H9 (cell line): Measurements from ENCODE around the gene PRPS2. TPM values are rescaled to one million over a fixed set of nuclear protein-coding genes. Genes with fewer than 3 reads are reported as not detected.

Experiments
- DNase-seq: peaks from one replicate; pipeline ENCODE4 v3.0.0-alpha.2; 2017
- H2AFZ ChIP-seq: one replicate; pipeline ENCODE4 v1.6.1; 2013; ENCODE audit warnings: mild to moderate bottlenecking, low read length, control low read depth, moderate library complexity
- H2AK5ac ChIP-seq: 2 replicates; pipeline ENCODE4 v1.6.1; 2013; ENCODE audit warnings: low read length, control low read depth, mixed read lengths; ENCODE audit not compliant: insufficient read length
- H2BK120ac ChIP-seq: one replicate; pipeline ENCODE4 v1.6.1; 2013; ENCODE audit warnings: low read depth, mild to moderate bottlenecking, low read length, control low read depth, inconsistent platforms; ENCODE audit not compliant: poor library complexity, severe bottlenecking
- H2BK12ac ChIP-seq: 2 replicates; pipeline ENCODE4 v1.6.1; 2013; ENCODE audit warnings: low read length, control low read depth, mixed read lengths, low read depth; ENCODE audit not compliant: insufficient read length
- H2BK15ac ChIP-seq: 2 replicates; pipeline ENCODE4 v1.6.1; 2013; ENCODE audit warnings: low read depth, low read length, control low read depth
- H2BK20ac ChIP-seq: one replicate; pipeline ENCODE4 v1.6.1; 2013; ENCODE audit warnings: low read depth, mild to moderate bottlenecking, low read length, control low read depth, inconsistent platforms; ENCODE audit not compliant: poor library complexity, severe bottlenecking
- H2BK5ac ChIP-seq: 2 replicates; pipeline ENCODE4 v1.6.1; 2013; ENCODE audit warnings: low read length, control low read depth, mixed read lengths; ENCODE audit not compliant: insufficient read length
- H3K14ac ChIP-seq: 2 replicates; pipeline ENCODE4 v1.6.1; 2013; ENCODE audit warnings: low read length, control low read depth; ENCODE audit not compliant: insufficient read depth
- H3K18ac ChIP-seq: 2 replicates; pipeline ENCODE4 v1.6.1; 2013; ENCODE audit warnings: low read depth, mild to moderate bottlenecking, mixed read lengths, low read length, control low read depth; ENCODE audit not compliant: insufficient read length
- H3K23ac ChIP-seq: 2 replicates; pipeline ENCODE4 v1.6.1; 2013; ENCODE audit warnings: low read length, control low read depth, mixed read lengths, low read depth; ENCODE audit not compliant: insufficient read length
- H3K23me2 ChIP-seq: 2 replicates; pipeline ENCODE4 v1.6.1; 2013; ENCODE audit warnings: low read depth, mild to moderate bottlenecking, mixed read lengths, low read length, control low read depth; ENCODE audit not compliant: insufficient read length, poor library complexity, severe bottlenecking
- H3K27ac ChIP-seq: 2 replicates; pipeline ENCODE4 v1.5.1; 2013; ENCODE audit warnings: low read length, control low read depth, mixed read lengths, low read depth; ENCODE audit not compliant: insufficient read length
- H3K27me3 ChIP-seq: 2 replicates; pipeline ENCODE4 v1.6.1; 2013; ENCODE audit warnings: low read length, control low read depth, inconsistent platforms; ENCODE audit not compliant: insufficient read depth
- H3K4ac ChIP-seq: 2 replicates; pipeline ENCODE4 v1.6.1; 2013; ENCODE audit warnings: low read depth, mild to moderate bottlenecking, control low read depth, inconsistent platforms, low read length, moderate library complexity
- H3K4me1 ChIP-seq: 2 replicates; pipeline ENCODE4 v1.6.1; 2013; ENCODE audit warnings: low read length, control low read depth, inconsistent platforms; ENCODE audit not compliant: insufficient read depth
- H3K4me2 ChIP-seq: 2 replicates; pipeline ENCODE4 v1.6.1; 2013; ENCODE audit warnings: low read length, control low read depth, mixed read lengths; ENCODE audit not compliant: insufficient read length, insufficient read depth
- H3K56ac ChIP-seq: 2 replicates; pipeline ENCODE4 v1.6.1; 2013; ENCODE audit warnings: low read depth, mild to moderate bottlenecking, mixed read lengths, low read length, control low read depth; ENCODE audit not compliant: insufficient read length
- H3K79me1 ChIP-seq: 2 replicates; pipeline ENCODE4 v1.6.1; 2013; ENCODE audit warnings: low read depth, mild to moderate bottlenecking, moderate library complexity, low read length, control low read depth, inconsistent platforms; ENCODE audit not compliant: insufficient read depth, poor library complexity, severe bottlenecking
- H3K79me2 ChIP-seq: 2 replicates; pipeline ENCODE4 v1.6.1; 2013; ENCODE audit warnings: low read length, control low read depth, inconsistent platforms; ENCODE audit not compliant: insufficient read depth
- H3K9ac ChIP-seq: 2 replicates; pipeline ENCODE4 v1.6.1; 2013; ENCODE audit warnings: low read length, control low read depth, mixed read lengths; ENCODE audit not compliant: insufficient read length; ENCODE audit errors: extremely low read depth
- H3K9me3 ChIP-seq: one replicate; pipeline ENCODE4 v1.6.1; 2013; ENCODE audit warnings: low read depth, low read length, inconsistent platforms; ENCODE audit not compliant: control insufficient read depth
- H3T11ph ChIP-seq: one replicate; pipeline ENCODE4 v1.6.1; 2013; ENCODE audit warnings: mild to moderate bottlenecking, low read length, control low read depth, inconsistent platforms
- H4K20me1 ChIP-seq: one replicate; pipeline ENCODE4 v1.6.1; 2013; ENCODE audit not compliant: control insufficient read depth, insufficient read length, insufficient read depth
- H4K5ac ChIP-seq: 2 replicates; pipeline ENCODE4 v1.6.1; 2013; ENCODE audit warnings: low read depth, mild to moderate bottlenecking, mixed read lengths, low read length, control low read depth; ENCODE audit not compliant: insufficient read length
- H4K8ac ChIP-seq: replicated peaks from 2 replicates; pipeline ENCODE4 v1.6.1; 2013; ENCODE audit warnings: low read length, control low read depth, mixed read lengths, low read depth; ENCODE audit not compliant: insufficient read length
- H4K91ac ChIP-seq: 2 replicates; pipeline ENCODE4 v1.6.1; 2013; ENCODE audit warnings: low read depth, mild to moderate bottlenecking, moderate library complexity, mixed read lengths, low read length, control low read depth; ENCODE audit not compliant: insufficient read length
- H3K27ac Mint-ChIP-seq, 3 experiments: 2 replicates in 2 of 3; 3 replicates in 1 of 3; pipeline ENCODE4 v1.8.0; 2020 to 2021; ENCODE audit warnings: mixed read lengths in 3 of 3, mild to moderate bottlenecking in 1 of 3, moderate library complexity in 1 of 3
- H3K27me3 Mint-ChIP-seq: 2 replicates; pipeline ENCODE4 v1.8.0; 2021; ENCODE audit warnings: low read depth, mild to moderate bottlenecking, moderate library complexity, mixed read lengths
- H3K36me3 Mint-ChIP-seq, 3 experiments: 2 replicates in 2 of 3; 3 replicates in 1 of 3; pipeline ENCODE4 v1.8.0; 2020 to 2021; ENCODE audit warnings: low read depth in 3 of 3, mixed read lengths in 3 of 3; ENCODE audit not compliant: insufficient read depth in 1 of 3
- H3K4me1 Mint-ChIP-seq, 2 experiments: 2 replicates each; pipeline ENCODE4 v1.8.0; 2020; ENCODE audit warnings: mixed read lengths in 2 of 2
- H3K4me3 Mint-ChIP-seq, 2 experiments: 2 replicates in 1 of 2; 3 replicates in 1 of 2; pipeline ENCODE4 v1.8.0; 2020 to 2021; ENCODE audit warnings: mild to moderate bottlenecking in 2 of 2, mixed read lengths in 2 of 2, moderate library complexity in 1 of 2
- H3K9me3 Mint-ChIP-seq, 2 experiments: 2 replicates in 1 of 2; 3 replicates in 1 of 2; pipeline ENCODE4 v1.8.0; 2020; ENCODE audit warnings: mild to moderate bottlenecking in 2 of 2, mixed read lengths in 2 of 2, moderate library complexity in 1 of 2
- WGBS: extraction: QIAGEN DNeasy Blood & Tissue Kit; methylation state at CpG from one replicate; pipeline ENCODE4 v1.1.7; 2013; ENCODE audit warnings: missing lambda C conversion rate, low lambda C conversion rate, mixed read lengths; ENCODE audit not compliant: insufficient read length; ENCODE audit errors: extremely low coverage; 5-methylcytosine and 5-hydroxymethylcytosine counted together
- total RNA-seq: library from RNA; stranded (reverse); gene quantifications from 2 replicates; pipeline ENCODE4 v1.2.1, GENCODE V29; 2021
- TF ChIP-seq, protein P1 (sequence below): fragments of 200-600 bp; sonication (generic); conservative IDR thresholded peaks from 3 replicates; pipeline ENCODE4 v1.8.0; 2021; ENCODE audit warnings: antibody characterized with exemption, mild to moderate bottlenecking

PRPS2 gene
- total RNA-seq, 1 experiment from 2014 or later: 28.0 TPM

DNA sequence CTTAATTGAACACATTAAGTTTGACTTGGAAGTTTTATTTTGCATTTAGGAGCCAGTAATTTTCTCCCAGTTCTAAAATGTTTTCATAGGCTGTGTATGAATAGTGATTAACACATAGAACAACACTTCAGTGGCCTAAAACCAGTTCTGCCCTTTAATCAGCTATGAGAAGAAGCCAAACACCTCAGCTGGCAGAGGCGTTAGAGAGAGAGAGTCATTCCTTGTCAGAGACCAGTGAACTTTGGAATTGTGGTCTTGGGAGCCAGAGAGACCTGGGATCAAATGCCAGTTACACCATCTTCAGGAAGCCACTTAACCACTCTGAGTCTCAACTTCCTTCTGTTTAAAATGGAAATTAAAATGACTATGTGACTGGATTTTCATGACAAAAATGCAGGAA is 39.3 kb upstream of the PRPS2 start:
- no peaks in the 10 kb centered on the region for H3K79me1 ChIP-seq
- no peak for DNase-seq
- TF ChIP-seq, protein P1, sequence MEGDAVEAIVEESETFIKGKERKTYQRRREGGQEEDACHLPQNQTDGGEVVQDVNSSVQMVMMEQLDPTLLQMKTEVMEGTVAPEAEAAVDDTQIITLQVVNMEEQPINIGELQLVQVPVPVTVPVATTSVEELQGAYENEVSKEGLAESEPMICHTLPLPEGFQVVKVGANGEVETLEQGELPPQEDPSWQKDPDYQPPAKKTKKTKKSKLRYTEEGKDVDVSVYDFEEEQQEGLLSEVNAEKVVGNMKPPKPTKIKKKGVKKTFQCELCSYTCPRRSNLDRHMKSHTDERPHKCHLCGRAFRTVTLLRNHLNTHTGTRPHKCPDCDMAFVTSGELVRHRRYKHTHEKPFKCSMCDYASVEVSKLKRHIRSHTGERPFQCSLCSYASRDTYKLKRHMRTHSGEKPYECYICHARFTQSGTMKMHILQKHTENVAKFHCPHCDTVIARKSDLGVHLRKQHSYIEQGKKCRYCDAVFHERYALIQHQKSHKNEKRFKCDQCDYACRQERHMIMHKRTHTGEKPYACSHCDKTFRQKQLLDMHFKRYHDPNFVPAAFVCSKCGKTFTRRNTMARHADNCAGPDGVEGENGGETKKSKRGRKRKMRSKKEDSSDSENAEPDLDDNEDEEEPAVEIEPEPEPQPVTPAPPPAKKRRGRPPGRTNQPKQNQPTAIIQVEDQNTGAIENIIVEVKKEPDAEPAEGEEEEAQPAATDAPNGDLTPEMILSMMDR: no peak
- H2BK12ac ChIP-seq: no peak overlapping the region
- H3K4me1 ChIP-seq: no peaks in the 10 kb centered on the region
- Mint-ChIP-seq H3K27ac (no peak overlapping the region), H3K27me3 (no peaks in the 10 kb centered on the region), H3K4me3 (no peak overlapping the region), H3K9me3 (peaks cover 50 to 55% of the 10 kb centered on the region in 2 experiments), H3K4me1 (peaks cover 0 to 6% of the 10 kb centered on the region in 2 experiments; a peak in 1 of 4 replicates), H3K36me3 (peaks cover 0 to 4% (median 0%) of the 10 kb centered on the region in 3 experiments; a peak in 2 of 7 replicates)
- no peak overlapping the region for H3T11ph ChIP-seq
- no peaks in the 10 kb centered on the region for H4K20me1 ChIP-seq
- H3K4ac ChIP-seq: no peak overlapping the region
- H3K79me2 ChIP-seq: no peaks in the 10 kb centered on the region
- H2BK15ac ChIP-seq: no peak overlapping the region
- no peak overlapping the region for H4K91ac ChIP-seq
- no peak overlapping the region for H4K8ac ChIP-seq
- H3K9ac ChIP-seq: no peak overlapping the region
- no peak overlapping the region for H2BK120ac ChIP-seq
- no peak overlapping the region for H4K5ac ChIP-seq
- H3K23ac ChIP-seq: no peak overlapping the region
- H3K27me3 ChIP-seq: no peaks in the 10 kb centered on the region
- H3K56ac ChIP-seq: no peak overlapping the region
- H3K9me3 ChIP-seq: no peaks in the 10 kb centered on the region
- H3K18ac ChIP-seq: no peak overlapping the region
- H2BK5ac ChIP-seq: no peak overlapping the region
- no peak overlapping the region for H3K14ac ChIP-seq
- H2BK20ac ChIP-seq: no peak overlapping the region
- no peak overlapping the region for H3K4me2 ChIP-seq
- no peaks in the 10 kb centered on the region for H3K23me2 ChIP-seq
- WGBS: no CpG with 5 or more reads among the region's 1 CpG
- H2AFZ ChIP-seq: no peak overlapping the region
- H3K27ac ChIP-seq: no peak overlapping the region
- no peak overlapping the region for H2AK5ac ChIP-seq
